Stimulated activated CD4-positive, alpha-beta T cell treated with anti-CD3 and anti-CD28 coated beads, Interleukin-15, amount 100 ng/mL, for 1 hour (primary cell): ENCODE data around the gene SLC12A3.
"Not testable (repeated sequence)": the region's sequence is repeated elsewhere in the genome, so short reads cannot be mapped to it uniquely, and the experiment has no call there.

Source experiments
- DNase-seq, 2 donors: peaks; one replicate each; pipeline ENCODE4 v3.0.0-alpha.2; 2020; ENCODE audit warnings: low read depth in 1 of 2, low spot score in 1 of 2

The SLC12A3 gene

DNA sequence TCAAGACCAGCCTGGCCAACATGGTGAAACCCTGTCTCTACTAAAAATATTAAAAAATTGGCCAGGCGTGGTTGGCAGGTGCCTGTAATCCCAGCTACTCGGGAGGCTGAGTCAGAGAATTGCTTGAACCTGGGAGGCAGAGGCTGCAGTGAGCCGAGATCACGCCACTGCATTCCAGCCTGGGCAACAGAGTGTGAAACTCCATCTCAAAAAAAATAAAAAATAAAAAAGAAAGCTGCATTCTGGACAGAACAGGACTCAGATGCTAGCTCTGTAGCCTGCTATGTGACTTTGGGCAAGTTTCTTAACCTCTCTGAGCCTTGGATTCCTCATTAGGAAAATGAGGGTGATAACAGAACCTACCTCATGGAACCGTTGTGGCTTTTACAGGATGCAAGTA, 3.8 kb downstream of the SLC12A3 start:
- not testable (repeated sequence) for DNase-seq

DNA sequence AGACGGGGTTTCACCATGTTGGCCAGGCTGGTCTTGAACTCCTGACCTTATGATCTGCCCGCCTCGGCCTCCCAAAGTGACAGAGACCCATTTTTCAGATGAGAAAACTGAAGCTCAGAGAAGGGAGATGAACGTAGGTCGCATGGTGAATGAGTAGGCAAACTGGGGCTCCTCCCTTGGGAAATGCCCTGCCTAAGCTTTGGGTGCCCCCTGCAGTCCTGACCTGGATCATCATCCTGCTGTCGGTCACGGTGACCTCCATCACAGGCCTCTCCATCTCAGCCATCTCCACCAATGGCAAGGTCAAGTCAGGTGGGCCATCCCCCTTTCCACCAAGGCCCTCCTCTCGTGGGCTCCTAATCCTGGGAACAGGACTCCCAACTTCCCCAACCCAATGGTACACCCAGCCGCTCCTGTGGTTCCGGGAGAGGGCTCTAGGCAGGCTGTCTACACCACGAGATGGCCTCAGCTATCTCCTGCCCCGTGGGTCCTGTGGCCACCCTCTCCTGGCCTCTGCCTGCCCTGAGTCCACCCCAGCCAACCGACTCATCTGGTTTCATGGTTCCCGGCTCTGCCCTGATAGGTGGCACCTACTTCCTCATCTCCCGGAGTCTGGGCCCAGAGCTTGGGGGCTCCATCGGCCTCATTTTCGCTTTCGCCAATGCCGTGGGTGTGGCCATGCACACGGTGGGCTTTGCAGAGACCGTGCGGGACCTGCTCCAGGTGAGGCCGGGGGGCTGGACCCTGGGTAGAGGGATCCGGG, 4.7 kb downstream of the SLC12A3 start:
- no peak for DNase-seq

- no peak for DNase-seq
Observed at GRCh38 chr16:56870276-56870888, 5.4 kb downstream of the SLC12A3 start.

DNA sequence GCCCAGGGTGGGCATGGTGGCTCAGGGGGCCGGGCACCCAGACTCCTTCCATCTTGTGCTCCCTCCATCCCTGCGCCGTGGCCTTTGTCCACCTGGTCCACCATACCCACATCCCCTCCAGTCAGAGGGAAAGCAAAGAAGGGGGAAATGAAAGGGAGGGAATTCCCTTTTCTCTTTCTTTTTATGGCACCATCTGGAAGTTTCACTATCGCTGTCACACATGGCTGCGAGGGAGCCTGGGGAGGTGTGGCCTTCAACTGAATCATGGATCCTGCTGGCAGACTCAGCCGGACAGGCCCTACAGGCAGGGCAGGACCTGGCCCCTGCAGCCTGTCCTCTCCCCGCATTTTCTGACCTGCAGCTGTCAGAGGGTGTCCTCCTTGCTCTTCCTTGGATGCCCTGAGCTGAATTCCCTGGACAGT, 6.2 kb downstream of the SLC12A3 start:
- DNase-seq: no peak

DNA sequence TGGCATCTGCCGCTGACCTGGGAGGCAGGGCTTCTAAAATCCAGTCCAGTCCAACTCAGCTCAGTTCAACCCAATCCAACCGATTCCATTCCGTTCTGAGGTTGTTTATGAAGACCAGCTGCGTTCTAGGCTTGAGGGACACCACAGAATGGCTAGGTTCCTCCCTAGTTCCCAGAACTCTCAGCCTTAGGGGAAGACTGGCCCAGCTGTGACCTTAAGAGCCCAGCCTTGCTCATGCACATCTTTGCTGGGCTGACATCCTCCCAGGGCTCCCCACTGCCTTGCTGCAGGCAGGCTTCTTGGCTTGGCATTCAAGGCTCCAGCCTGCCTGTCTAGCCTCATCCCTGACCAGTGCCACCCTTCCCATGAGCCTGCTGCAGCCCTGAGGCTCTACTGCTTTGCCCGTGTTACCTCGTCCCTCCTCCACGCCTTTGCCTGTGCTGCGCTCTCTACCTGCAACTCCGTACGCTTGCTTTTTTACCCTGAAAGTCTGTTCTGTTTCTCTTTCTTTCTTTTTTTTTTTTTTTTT, 7.9 kb downstream of the SLC12A3 start:
- no peak for DNase-seq

- DNase-seq: no peak
Observed at GRCh38 chr16:56874800-56875199, 9.8 kb downstream of the SLC12A3 start.

DNA sequence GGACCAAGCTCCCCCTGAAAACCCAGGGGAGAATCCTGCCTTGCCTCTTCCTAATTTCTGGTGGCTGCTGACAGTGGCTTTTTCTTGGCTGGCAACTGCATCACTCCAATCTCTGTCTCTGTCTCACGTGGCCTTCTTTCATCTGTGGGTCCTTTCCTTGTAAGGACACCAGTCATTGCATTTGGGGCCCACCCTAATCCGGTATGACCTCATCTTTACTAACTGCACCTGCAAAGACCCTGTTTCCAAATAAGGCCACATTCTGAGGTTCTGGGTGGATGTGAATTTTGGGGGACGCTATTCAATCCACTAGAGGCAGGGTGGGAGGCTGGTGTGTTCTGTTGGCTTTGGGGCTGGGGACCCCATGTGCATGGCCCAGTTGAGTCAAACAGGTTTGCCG, 11.0 kb downstream of the SLC12A3 start:
- no peak for DNase-seq

DNA sequence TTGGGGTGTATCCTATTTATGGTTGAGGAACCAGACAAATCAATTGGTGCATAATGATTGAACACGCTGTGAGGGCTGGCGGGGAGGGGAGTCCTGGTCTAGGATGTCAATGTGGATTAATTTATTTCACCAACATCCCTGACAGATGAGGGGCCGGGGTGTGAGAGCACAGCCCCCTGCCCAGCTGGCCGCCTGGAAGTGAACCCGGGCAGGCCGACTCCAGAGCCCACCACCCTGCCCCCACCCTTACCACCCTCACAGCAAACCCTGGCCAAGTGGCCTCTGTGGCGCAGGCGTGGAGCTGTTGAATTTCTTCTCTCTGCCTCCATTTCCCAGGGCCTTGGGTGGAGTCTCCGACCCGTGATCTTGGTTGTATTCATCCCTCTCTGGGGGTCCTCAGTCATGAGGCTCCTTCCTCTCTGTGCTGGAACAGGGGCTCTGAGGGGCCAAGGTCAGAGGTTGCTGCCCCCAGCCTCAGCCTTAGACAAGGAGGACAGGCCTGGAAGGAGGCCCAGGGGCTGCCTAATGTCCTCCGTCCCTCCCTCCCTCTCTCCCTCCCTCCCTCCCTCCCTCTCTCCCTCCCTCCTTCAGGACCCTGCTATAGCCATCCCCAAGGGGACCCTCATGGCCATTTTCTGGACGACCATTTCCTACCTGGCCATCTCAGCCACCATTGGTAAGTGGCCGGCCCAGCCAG, 12.6 kb downstream of the SLC12A3 start:
- no peak for DNase-seq

- DNase-seq: no peak
Observed at GRCh38 chr16:56878282-56878854, 13.4 kb downstream of the SLC12A3 start.

- no peak for DNase-seq
Observed at GRCh38 chr16:56879276-56879675, 14.3 kb downstream of the SLC12A3 start.

GRCh38 chr16:56880176-56880575, 15.2 kb downstream of the SLC12A3 start:
- DNase-seq: no peak

GRCh38 chr16:56880685-56881084, 15.7 kb downstream of the SLC12A3 start:
- no peak for DNase-seq

GRCh38 chr16:56882077-56882800, 17.2 kb downstream of the SLC12A3 start:
- DNase-seq: no peak

DNA sequence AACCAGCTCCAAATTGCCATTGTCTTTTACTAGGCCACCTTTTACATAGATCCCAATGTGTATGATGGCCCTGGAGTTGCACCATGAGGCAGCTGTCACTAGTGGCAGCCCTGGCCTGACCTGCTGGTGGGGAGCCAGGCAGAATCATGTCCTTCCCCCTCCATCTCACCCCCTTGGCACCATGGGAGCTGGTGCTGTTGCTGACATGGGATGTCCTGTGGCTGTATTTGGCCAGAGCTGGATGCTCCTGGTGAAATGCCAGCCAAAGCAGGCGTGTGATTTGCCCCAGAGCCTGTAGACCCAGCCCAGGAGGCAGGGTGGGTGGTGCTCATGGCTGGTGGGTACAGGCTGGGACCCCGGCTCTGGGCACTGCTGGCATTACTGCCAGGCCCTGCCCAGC, 18.6 kb downstream of the SLC12A3 start:
- no peak for DNase-seq

DNA sequence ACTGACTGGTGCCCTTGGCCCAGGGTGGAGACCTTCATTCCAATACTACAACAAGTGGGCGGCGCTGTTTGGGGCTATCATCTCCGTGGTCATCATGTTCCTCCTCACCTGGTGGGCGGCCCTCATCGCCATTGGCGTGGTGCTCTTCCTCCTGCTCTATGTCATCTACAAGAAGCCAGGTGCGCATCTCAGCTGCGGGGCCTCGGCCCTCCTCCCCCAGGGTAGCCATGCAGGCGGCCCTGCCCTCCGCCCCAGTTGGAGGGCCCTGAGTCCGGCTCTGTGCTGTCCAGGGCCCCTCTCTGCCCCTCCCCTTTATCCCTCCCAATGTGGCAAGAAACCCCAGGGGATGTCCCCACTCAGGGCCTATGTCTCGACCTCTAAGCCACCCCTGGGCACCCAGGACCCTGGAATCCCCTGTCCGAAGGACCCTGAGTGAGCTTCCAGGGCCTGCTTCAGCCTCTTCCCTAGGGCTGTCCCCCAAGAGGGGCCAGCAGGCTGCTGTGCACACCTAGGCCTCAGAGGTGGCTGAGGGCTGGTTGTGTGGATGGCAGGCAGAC, 19.1 kb downstream of the SLC12A3 start:
- DNase-seq: no peak

DNA sequence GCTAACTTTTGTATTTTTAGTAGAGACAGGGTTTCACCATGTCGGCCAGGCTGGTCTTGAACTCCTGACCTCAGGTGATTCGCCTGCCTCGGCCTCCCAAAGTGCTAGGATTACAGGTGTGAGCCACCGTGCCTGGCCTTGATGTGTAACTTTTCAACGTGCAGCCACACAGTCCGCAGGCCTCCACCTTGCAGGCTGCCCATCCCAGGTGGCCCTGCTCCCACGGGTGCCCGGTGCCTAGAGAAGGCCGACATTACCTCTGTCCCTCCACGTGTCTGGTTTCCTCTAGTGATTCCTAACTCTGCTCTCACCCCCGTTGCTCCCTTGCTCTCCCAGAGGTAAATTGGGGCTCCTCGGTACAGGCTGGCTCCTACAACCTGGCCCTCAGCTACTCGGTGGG, 19.9 kb downstream of the SLC12A3 start:
- not testable (repeated sequence) for DNase-seq

DNA sequence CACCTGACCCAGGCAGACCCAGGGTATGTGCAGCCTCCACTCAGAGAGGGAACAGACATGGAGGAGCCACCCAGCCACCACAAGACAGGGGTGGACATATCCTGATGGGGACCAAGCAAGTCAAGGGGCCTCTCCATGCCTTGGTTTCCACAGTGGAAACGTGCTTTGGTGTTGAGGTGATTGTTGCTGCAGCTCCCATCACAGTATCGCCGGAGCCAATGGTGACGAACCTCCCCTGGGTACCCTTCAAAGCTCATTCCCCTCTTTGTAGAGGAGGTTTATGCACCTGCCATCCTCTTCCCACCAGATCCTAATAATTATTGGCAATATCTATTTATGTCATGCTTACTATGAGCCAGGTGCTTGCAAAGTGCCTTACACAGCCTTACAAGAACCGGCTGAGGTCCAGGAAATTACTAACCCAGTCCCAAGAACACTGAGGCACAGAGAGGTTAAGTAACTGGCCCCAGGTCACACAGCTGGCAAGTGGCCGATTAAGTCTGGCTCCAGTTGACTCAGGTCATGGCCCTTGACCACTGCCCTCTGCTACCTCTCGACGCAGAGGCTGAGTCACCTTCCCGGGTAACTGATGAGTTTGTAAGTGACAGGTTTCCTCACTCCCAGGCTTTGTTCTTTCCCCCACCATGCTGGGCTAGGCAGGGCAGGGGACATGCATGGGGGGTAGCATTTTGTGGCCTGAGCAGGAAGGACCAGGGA, 20.6 kb downstream of the SLC12A3 start:
- no peak for DNase-seq

- DNase-seq: no peak
Observed at GRCh38 chr16:56886296-56886695, 21.3 kb downstream of the SLC12A3 start.

DNA sequence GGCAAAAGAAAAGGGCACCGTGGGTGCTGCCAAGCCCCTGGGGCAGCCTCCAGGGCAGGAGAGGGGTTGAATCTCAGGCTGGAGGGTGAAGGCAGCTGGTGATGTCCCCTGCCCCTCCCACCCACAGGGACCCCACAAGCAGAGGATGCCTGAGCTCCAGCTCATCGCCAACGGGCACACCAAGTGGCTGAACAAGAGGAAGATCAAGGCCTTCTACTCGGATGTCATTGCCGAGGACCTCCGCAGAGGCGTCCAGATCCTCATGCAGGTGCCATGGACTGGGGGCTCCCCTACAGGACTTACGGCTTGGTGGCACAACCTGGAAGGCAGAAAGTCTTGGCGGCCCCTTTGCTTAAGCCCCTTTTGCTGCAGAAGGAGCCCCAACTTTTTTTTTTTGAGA, 21.8 kb downstream of the SLC12A3 start:
- DNase-seq: no peak

DNA sequence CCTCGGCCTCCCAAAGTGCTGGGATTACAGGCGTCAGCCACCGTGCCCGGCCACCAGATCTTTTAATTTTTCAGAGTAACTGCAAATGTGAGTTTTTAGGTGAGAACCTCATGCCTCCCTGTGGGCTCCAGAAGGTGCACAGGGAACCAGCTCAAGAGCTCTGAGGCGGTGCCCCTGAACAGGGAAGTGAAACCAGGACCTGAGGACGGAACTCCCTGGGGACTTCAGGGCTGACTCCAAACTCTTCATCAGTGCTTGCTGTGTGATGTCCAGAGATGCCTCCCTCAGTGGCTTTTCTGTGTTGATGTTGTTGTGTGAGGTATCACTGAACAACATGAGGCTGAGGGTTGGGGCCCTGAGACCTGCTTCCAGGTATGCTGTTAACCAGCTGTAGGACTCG, 23.8 kb downstream of the SLC12A3 start:
- DNase-seq: no peak
